IMR-90 (cell line): ENCODE results near the gene DDIAS. TPM values are rescaled to one million over a fixed set of nuclear protein-coding genes. Genes with fewer than 3 reads are reported as not detected.
A peak's percentile ranks its signal among the peaks of the same experiment; 100 is the strongest.

Experiments used
- ATAC-seq: fragments of 200-7000 bp; cut with Tn5 transposase; 2 replicates; pipeline ENCODE4 v1.9.1; 2020; ENCODE audit warnings: low read depth, mild to moderate bottlenecking, moderate library complexity
- BruUV-seq: library from RNA; stranded (reverse); fragments of 400-500 nt; replicated peaks from 2 replicates; lab custom pipeline; 2021; lab: Mats Ljungman, UMichigan
- CTCF ChIA-PET: fragments of 300-600 bp; formaldehyde crosslinking; extraction: SDS; loops from one replicate; lab custom pipeline; 2021; ENCODE audit warnings: antibody characterized with exemption; lab: Yijun Ruan, JAX
- POLR2A ChIA-PET: fragments of 300-600 bp; sonication (Branson Sonifier 250); formaldehyde crosslinking; loops from one replicate; lab custom pipeline; 2022; ENCODE audit warnings: antibody characterized with exemption; ENCODE audit not compliant: unreplicated experiment; lab: Charles Lee
- DNase-seq: peaks from one replicate; pipeline ENCODE4 v3.0.0; 2013
- H2AFZ ChIP-seq: replicated peaks from 2 replicates; pipeline ENCODE3; 2013; ENCODE audit warnings: low read length, mild to moderate bottlenecking; ENCODE audit not compliant: poor library complexity
- H2AK5ac ChIP-seq: 2 replicates; pipeline ENCODE4 v1.6.1; 2013; ENCODE audit warnings: low read depth, low read length, inconsistent platforms
- H2AK9ac ChIP-seq: replicated peaks from 2 replicates; pipeline ENCODE3; 2013; ENCODE audit warnings: mild to moderate bottlenecking, low read depth, low read length, moderate library complexity; ENCODE audit not compliant: poor library complexity
- H2BK120ac ChIP-seq: 2 replicates; pipeline ENCODE4 v1.6.1; 2013; ENCODE audit warnings: low read depth, low read length, inconsistent platforms
- H2BK15ac ChIP-seq: 3 replicates; pipeline ENCODE4 v1.6.1; 2013; ENCODE audit warnings: low read depth, low read length, inconsistent platforms
- H2BK20ac ChIP-seq: 2 replicates; pipeline ENCODE4 v1.6.1; 2013; ENCODE audit warnings: low read depth, mild to moderate bottlenecking, inconsistent platforms, low read length, moderate library complexity
- H2BK5ac ChIP-seq: 2 replicates; pipeline ENCODE4 v1.6.1; 2013; ENCODE audit warnings: mild to moderate bottlenecking, low read depth, low read length, inconsistent platforms; ENCODE audit not compliant: poor library complexity, severe bottlenecking
- H3K14ac ChIP-seq: replicated peaks from 2 replicates; pipeline ENCODE4 v1.6.1; 2013; ENCODE audit warnings: low read depth, low read length, inconsistent platforms
- H3K18ac ChIP-seq: 2 replicates; pipeline ENCODE4 v1.6.1; 2013; ENCODE audit warnings: low read depth, low read length, control low read depth
- H3K23ac ChIP-seq: 2 replicates; pipeline ENCODE4 v1.6.1; 2013; ENCODE audit warnings: low read depth, low read length, inconsistent platforms
- H3K27ac ChIP-seq: 2 replicates; pipeline ENCODE4 v1.5.1; 2013; ENCODE audit warnings: mild to moderate bottlenecking, control low read depth, low read length; ENCODE audit not compliant: insufficient read depth
- H3K27me3 ChIP-seq: 2 replicates; pipeline ENCODE4 v1.6.1; 2013; ENCODE audit warnings: low read length; ENCODE audit not compliant: control insufficient read depth, insufficient read depth
- H3K36me3 ChIP-seq: 2 replicates; pipeline ENCODE4 v1.6.1; 2013; ENCODE audit warnings: low read length, mixed read lengths; ENCODE audit not compliant: control insufficient read depth, insufficient read depth
- H3K4ac ChIP-seq: 2 replicates; pipeline ENCODE4 v1.6.1; 2013; ENCODE audit warnings: low read depth, low read length, inconsistent platforms
- H3K4me1 ChIP-seq: 2 replicates; pipeline ENCODE4 v1.6.1; 2013; ENCODE audit warnings: low read length, mixed read lengths; ENCODE audit not compliant: control insufficient read depth, insufficient read depth
- H3K4me2 ChIP-seq: 2 replicates; pipeline ENCODE4 v1.6.1; 2013; ENCODE audit warnings: low read depth, mild to moderate bottlenecking, control low read depth, low read length, moderate library complexity
- H3K4me3 ChIP-seq: 2 replicates; pipeline ENCODE4 v1.5.1; 2013; ENCODE audit warnings: low read depth, mild to moderate bottlenecking, control low read depth, low read length, moderate library complexity; ENCODE audit not compliant: insufficient read depth
- H3K56ac ChIP-seq: 2 replicates; pipeline ENCODE4 v1.6.1; 2013; ENCODE audit warnings: low read length, inconsistent platforms; ENCODE audit not compliant: insufficient read depth; ENCODE audit errors: extremely low read depth
- H3K79me1 ChIP-seq, 2 experiments: 2 replicates each; pipeline ENCODE4 v1.6.1; 2013; ENCODE audit warnings: low read length in 2 of 2, inconsistent platforms in 1 of 2, low read depth in 1 of 2
- H3K9ac ChIP-seq: 2 replicates; pipeline ENCODE4 v1.6.1; 2013; ENCODE audit warnings: low read depth, low read length, control low read depth
- H3K9me1 ChIP-seq: 2 replicates; pipeline ENCODE4 v1.6.1; 2013; ENCODE audit warnings: low read length, inconsistent platforms; ENCODE audit not compliant: insufficient read depth
- H3K9me3 ChIP-seq: 2 replicates; pipeline ENCODE4 v1.6.1; 2013; ENCODE audit warnings: low read length; ENCODE audit not compliant: control insufficient read depth, insufficient read depth
- H4K20me1 ChIP-seq: 2 replicates; pipeline ENCODE4 v1.6.1; 2013; ENCODE audit warnings: low read length, inconsistent platforms; ENCODE audit not compliant: insufficient read depth
- H4K5ac ChIP-seq: 2 replicates; pipeline ENCODE4 v1.6.1; 2013; ENCODE audit warnings: mild to moderate bottlenecking, low read depth, low read length, control low read depth
- H4K8ac ChIP-seq, 2 experiments: 2 replicates each; pipeline ENCODE4 v1.6.1; 2013; ENCODE audit warnings: low read depth in 2 of 2, low read length in 2 of 2, control low read depth in 1 of 2, inconsistent platforms in 1 of 2
- H4K91ac ChIP-seq: 2 replicates; pipeline ENCODE4 v1.6.1; 2013; ENCODE audit warnings: low read depth, low read length, inconsistent platforms; ENCODE audit not compliant: insufficient read depth
- MXI1 ChIP-seq: IDR thresholded peaks from 2 replicates; pipeline ENCODE4 v1.6.1; 2012; ENCODE audit warnings: low read depth, mild to moderate bottlenecking, low read length, moderate library complexity, borderline replicate concordance
- POLR2A ChIP-seq: IDR thresholded peaks from 2 replicates; pipeline ENCODE4 v1.6.1; 2012; ENCODE audit warnings: mild to moderate bottlenecking, low read depth, low read length
- dilution Hi-C: fragments of 300-500 bp; cut with HindIII; formaldehyde crosslinking; loops from one replicate; pipeline ENCODE4 v1.14.3; 2018; ENCODE audit warnings: low sequenced_read_pairs; ENCODE audit not compliant: unreplicated experiment
- in situ Hi-C: fragments of 300-500 bp; cut with MboI; formaldehyde crosslinking; loops from 3 replicates; pipeline ENCODE4 v1.14.3; 2019; ENCODE audit warnings: low sequenced_read_pairs, inconsistent platforms, mixed read lengths
- intact Hi-C: fragments of 100-400 bp; cut with micrococcal nuclease; formaldehyde crosslinking; loops from 2 replicates; pipeline ENCODE4 v1.10.0; 2022
- polyA plus RNA-seq, 3 experiments: library from polyadenylated mRNA; depleted of rRNA; stranded (reverse); fragments of >200 nt; gene quantifications; 2 replicates each; pipeline ENCODE4 v1.2.3, GENCODE V29; 2012; ENCODE audit warnings: low replicate concordance in 1 of 3
- total RNA-seq: library from RNA; depleted of rRNA; stranded (reverse); fragments of >200 nt; gene quantifications from 2 replicates; pipeline ENCODE4 v1.2.3, GENCODE V29; 2012
- TF ChIP-seq, protein P1 (sequence below): fragments of 150-350 bp; IDR thresholded peaks from 2 replicates; pipeline ENCODE4 v1.6.1; 2017; ENCODE audit warnings: mild to moderate bottlenecking, antibody characterized with exemption, low read length, low read depth

The DDIAS gene
- total and polyA plus RNA-seq, 2 of the 4 experiments (the other 2 are of a cell fraction): 4.3 to 15.8 TPM

DNA sequence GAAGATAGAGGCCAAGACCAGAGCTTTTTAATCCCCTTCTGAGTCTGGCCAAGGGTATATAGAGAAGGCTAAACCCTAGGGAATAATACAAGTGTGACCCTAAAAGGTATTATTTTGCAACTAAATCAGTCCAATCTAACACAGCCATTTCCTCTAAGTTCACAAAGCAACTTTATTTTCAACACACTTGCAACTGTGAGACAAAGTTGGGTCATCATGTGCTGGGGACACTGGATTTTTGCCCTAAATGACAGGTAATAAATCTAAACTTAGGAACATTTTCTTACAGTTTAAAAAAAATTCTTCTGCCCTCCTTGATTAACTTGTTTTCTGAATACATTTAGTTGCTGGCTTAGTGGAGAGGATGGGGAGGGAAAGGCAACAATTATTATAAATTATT, 78.3 kb downstream of the DDIAS start:
- in situ Hi-C loops (no loop called here), intact Hi-C loops (loop anchor here (5.0 kb wide), 1 partner anchor 177 kb away; the partner anchor contains the start of gene PCF11), dilution Hi-C loops (no loop called here)
- Histone ChIP-seq H3K27ac (peak overlapping the region; percentile 53), H4K8ac (peak overlapping the region; percentile 22 to 70), H3K27me3 (no peaks in the 10 kb centered on the region), H2BK5ac (peak overlapping the region; percentile 53), H3K56ac (0 out of 2 replicates have a peak overlapping the region, but pooled peaks have one; percentile 23), H3K4me1 (peaks cover 3% of the 10 kb centered on the region), H2BK15ac (peak overlapping the region; percentile 34; the same call in 2 of the 3 replicates), H3K9ac (no peak overlapping the region; the same call in 1 of the 2 replicates), H4K20me1 (no peaks in the 10 kb centered on the region), H3K4ac (peak overlapping the region; percentile 76), H3K9me3 (no peaks in the 10 kb centered on the region), H3K4me2 (no peak overlapping the region), H2AFZ (no peak overlapping the region), H4K91ac (peak overlapping the region; percentile 76; the same call in 1 of the 2 replicates), H3K4me3 (no peak overlapping the region), H2AK9ac (no peak overlapping the region), H3K18ac (peak overlapping the region; percentile 93; the same call in 1 of the 2 replicates), H4K5ac (peak overlapping the region; percentile 91; the same call in 1 of the 2 replicates), H3K14ac (peak overlapping the region; percentile 74), H3K36me3 (peaks cover 11% of the 10 kb centered on the region), H3K9me1 (no peaks in the 10 kb centered on the region; the same call in 1 of the 2 replicates), H2BK120ac (peak overlapping the region; percentile 64), H3K79me1 (peaks cover 0 to 3% of the 10 kb centered on the region in 2 experiments; a peak in 1 of 4 replicates), H2AK5ac (peak overlapping the region; percentile 31; the same call in 1 of the 2 replicates), H3K23ac (no peak overlapping the region), H2BK20ac (peak overlapping the region; percentile 77)
- TF ChIP-seq, protein P1, sequence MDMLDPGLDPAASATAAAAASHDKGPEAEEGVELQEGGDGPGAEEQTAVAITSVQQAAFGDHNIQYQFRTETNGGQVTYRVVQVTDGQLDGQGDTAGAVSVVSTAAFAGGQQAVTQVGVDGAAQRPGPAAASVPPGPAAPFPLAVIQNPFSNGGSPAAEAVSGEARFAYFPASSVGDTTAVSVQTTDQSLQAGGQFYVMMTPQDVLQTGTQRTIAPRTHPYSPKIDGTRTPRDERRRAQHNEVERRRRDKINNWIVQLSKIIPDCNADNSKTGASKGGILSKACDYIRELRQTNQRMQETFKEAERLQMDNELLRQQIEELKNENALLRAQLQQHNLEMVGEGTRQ: no peak
- TF ChIP-seq MXI1 (no peak), POLR2A (no peak)
- ChIA-PET POLR2A (no interaction called here), CTCF (no interaction called here)
- ATAC-seq (no peak), DNase-seq (no peak)
- no TSS peak for BruUV-seq
